Measurements from ENCODE around the gene STOML1.

STOML1 gene

GRCh38 chr15:74036271-74037170 lies 44.4 kb upstream of the STOML1 start:
- no peaks in the 10 kb centered on the region for H3K9me2 ChIP-seq (replicated peaks; ENCODE audit: low read depth, low read length)
- H3K9me3 ChIP-seq (ENCODE audit: insufficient read depth, low read depth, low read length) = no peaks in the 10 kb centered on the region
- H4K20me1 ChIP-seq (ENCODE audit: insufficient read depth, low read length, poor library complexity, severe bottlenecking) = no peaks in the 10 kb centered on the region
- TF ChIP-seq CTCF (conservative IDR thresholded peaks at IDR 0.05; ENCODE audit: low read length) = peak; percentile 47
- no peak for TF ChIP-seq EZH2phosphoT487 (IDR thresholded peaks at IDR 0.05; ENCODE audit: borderline replicate concordance)
- H3K9ac ChIP-seq (ENCODE audit: low read depth, low read length, poor library complexity, severe bottlenecking) = no peak overlapping the region
- H3K27me3 ChIP-seq (ENCODE audit: insufficient read depth, low read length, poor library complexity, severe bottlenecking) = no peaks in the 10 kb centered on the region
- H3K4me3 ChIP-seq (ENCODE audit: low read length, poor library complexity, severe bottlenecking) = no peak overlapping the region
- no peak overlapping the region for H2AFZ ChIP-seq (ENCODE audit: low read length)
- H3K79me2 ChIP-seq (ENCODE audit: insufficient read depth, low read length) = no peaks in the 10 kb centered on the region
- peaks cover 64% of the 10 kb centered on the region; the same call in 1 of the 2 replicates for H3K36me3 ChIP-seq (ENCODE audit: insufficient read depth, low read length)
- H3F3A ChIP-seq (ENCODE audit: low read depth) = no peaks in the 10 kb centered on the region
- H3K4me2 ChIP-seq (ENCODE audit: low read depth, low read length, poor library complexity, severe bottlenecking) = no peak overlapping the region
- peaks cover 10% of the 10 kb centered on the region for H3K4me1 ChIP-seq (ENCODE audit: insufficient read depth, low read length, poor library complexity, severe bottlenecking)

DNA sequence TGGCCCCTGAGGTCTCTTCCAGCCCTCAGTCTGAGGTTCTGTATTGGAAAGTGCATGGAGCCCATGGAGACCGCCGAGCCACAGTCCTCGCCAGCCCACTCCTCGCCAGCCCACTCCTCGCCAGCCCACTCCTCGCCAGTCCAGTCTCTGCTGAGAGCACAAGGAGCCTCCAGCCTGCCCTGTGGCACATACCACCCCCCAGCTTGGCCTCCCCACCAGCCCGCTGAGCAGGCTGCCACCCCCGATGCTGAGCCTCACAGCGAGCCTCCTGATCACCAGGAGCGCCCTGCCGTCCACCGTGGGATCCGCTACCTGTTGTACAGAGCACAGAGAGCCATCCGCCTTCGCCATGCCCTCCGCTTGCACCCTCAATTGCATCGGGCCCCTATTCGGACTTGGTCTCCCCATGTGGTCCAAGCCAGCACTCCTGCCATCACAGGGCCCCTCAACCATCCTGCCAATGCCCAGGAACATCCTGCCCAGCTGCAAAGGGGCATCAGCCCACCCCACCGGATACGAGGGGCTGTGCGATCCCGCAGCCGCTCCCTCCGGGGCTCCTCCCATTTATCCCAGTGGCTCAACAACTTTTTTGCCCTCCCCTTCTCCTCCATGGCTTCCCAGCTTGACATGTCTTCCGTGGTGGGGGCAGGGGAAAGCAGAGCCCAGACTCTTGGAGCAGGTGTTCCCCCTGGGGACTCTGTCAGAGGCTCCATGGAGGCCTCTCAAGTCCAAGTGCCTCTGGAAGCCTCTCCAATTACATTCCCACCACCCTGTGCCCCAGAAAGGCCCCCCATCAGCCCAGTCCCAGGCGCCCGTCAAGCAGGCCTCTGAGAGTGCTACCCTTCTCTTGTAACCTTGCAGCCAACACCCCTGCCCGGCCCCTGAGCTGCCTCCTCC lies 43.3 kb upstream of the STOML1 start:
- no peak overlapping the region for H3K4me3 ChIP-seq (ENCODE audit: low read length, poor library complexity, severe bottlenecking)
- no peaks in the 10 kb centered on the region for H3K9me3 ChIP-seq (ENCODE audit: insufficient read depth, low read depth, low read length)
- no peaks in the 10 kb centered on the region for H4K20me1 ChIP-seq (ENCODE audit: insufficient read depth, low read length, poor library complexity, severe bottlenecking)
- TF ChIP-seq EZH2phosphoT487 (IDR thresholded peaks at IDR 0.05; ENCODE audit: borderline replicate concordance) = no peak
- TF ChIP-seq CTCF (conservative IDR thresholded peaks at IDR 0.05; ENCODE audit: low read length) = no peak
- H3K36me3 ChIP-seq (ENCODE audit: insufficient read depth, low read length) = peaks cover 69% of the 10 kb centered on the region; the same call in 1 of the 2 replicates
- no peaks in the 10 kb centered on the region for H3K9me2 ChIP-seq (replicated peaks; ENCODE audit: low read depth, low read length)
- no peak overlapping the region for H2AFZ ChIP-seq (ENCODE audit: low read length)
- no peak overlapping the region for H3K9ac ChIP-seq (ENCODE audit: low read depth, low read length, poor library complexity, severe bottlenecking)
- no peaks in the 10 kb centered on the region for H3F3A ChIP-seq (ENCODE audit: low read depth)
- H3K27me3 ChIP-seq (ENCODE audit: insufficient read depth, low read length, poor library complexity, severe bottlenecking) = no peaks in the 10 kb centered on the region
- no peak overlapping the region for H3K4me2 ChIP-seq (ENCODE audit: low read depth, low read length, poor library complexity, severe bottlenecking)
- H3K79me2 ChIP-seq (ENCODE audit: insufficient read depth, low read length) = no peaks in the 10 kb centered on the region
- H3K4me1 ChIP-seq (ENCODE audit: insufficient read depth, low read length, poor library complexity, severe bottlenecking) = peaks cover 10% of the 10 kb centered on the region

DNA sequence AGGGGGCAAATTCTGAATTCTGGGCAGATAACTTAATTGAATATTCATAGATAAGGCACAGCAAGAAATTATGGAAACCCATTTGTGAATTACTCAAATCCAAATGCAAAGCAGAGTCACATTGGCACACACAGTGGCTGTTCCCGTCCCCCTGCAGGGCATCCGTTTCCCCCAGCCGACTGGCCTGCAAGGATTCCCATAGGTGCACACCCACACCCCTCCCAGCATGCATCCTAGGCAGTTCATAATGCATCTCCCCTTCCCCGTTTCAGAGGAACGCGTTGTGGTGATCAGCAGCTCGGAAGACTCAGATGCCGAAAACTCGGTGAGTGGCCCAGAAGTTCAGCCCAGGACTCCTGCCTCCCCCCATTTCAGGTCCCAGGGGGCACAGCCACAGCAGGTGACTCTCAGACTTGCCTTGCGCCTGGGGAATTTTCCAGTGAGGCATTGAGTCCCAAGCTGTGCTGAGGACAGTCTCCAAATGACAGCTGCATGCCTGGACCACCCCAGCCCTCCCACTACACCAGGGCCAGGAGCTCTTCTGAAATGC lies 42.2 kb upstream of the STOML1 start:
- Histone ChIP-seq H3K9me2 (replicated peaks; ENCODE audit: low read depth, low read length) (no peaks in the 10 kb centered on the region), H4K20me1 (ENCODE audit: insufficient read depth, low read length, poor library complexity, severe bottlenecking) (no peaks in the 10 kb centered on the region), H3K27me3 (ENCODE audit: insufficient read depth, low read length, poor library complexity, severe bottlenecking) (no peaks in the 10 kb centered on the region), H3K4me2 (ENCODE audit: low read depth, low read length, poor library complexity, severe bottlenecking) (no peak overlapping the region), H2AFZ (ENCODE audit: low read length) (no peak overlapping the region), H3F3A (ENCODE audit: low read depth) (no peaks in the 10 kb centered on the region), H3K9me3 (ENCODE audit: insufficient read depth, low read depth, low read length) (no peaks in the 10 kb centered on the region), H3K4me1 (ENCODE audit: insufficient read depth, low read length, poor library complexity, severe bottlenecking) (peaks cover 10% of the 10 kb centered on the region), H3K79me2 (ENCODE audit: insufficient read depth, low read length) (no peaks in the 10 kb centered on the region), H3K4me3 (ENCODE audit: low read length, poor library complexity, severe bottlenecking) (no peak overlapping the region), H3K36me3 (ENCODE audit: insufficient read depth, low read length) (peaks cover 77% of the 10 kb centered on the region; the same call in 1 of the 2 replicates), H3K9ac (ENCODE audit: low read depth, low read length, poor library complexity, severe bottlenecking) (no peak overlapping the region)
- TF ChIP-seq EZH2phosphoT487 (IDR thresholded peaks at IDR 0.05; ENCODE audit: borderline replicate concordance) (no peak), CTCF (conservative IDR thresholded peaks at IDR 0.05; ENCODE audit: low read length) (no peak)
